ENCODE measurements around the gene PTPN4. TPM values are rescaled to one million over a fixed set of nuclear protein-coding genes. Genes with fewer than 3 reads are reported as not detected.

The PTPN4 gene
- total and polyA plus RNA-seq, 9 donors = 3.4 to 45.7 (median 35.2) TPM

GRCh38 chr2:119735565-119735964 is 24.2 kb upstream of the PTPN4 start:
- intact Hi-C loops (cut with DNase I) = no loop called here
- Histone ChIP-seq H3K9me3 (no peaks in the 10 kb centered on the region), H3K36me3 (no peaks in the 10 kb centered on the region), H3K27me3 (no peaks in the 10 kb centered on the region), H3K4me3 (no peak overlapping the region), H3K4me1 (ENCODE audit: insufficient read depth) (no peaks in the 10 kb centered on the region), H3K27ac (no peak overlapping the region)
- WGBS, 3 donors = 88 to 95% (median 92%) methylated on average over 8 of the region's 8 CpGs
- no peak for TF ChIP-seq CTCF (IDR thresholded peaks at IDR 0.05)
- TF ChIP-seq EP300 (IDR thresholded peaks at IDR 0.05) = no peak
- no peak for TF ChIP-seq POLR2A (IDR thresholded peaks at IDR 0.05)
- no peak for DNase-seq

GRCh38 chr2:119736021-119736420 is 23.7 kb upstream of the PTPN4 start:
- no peak overlapping the region for H3K4me3 ChIP-seq
- no peaks in the 10 kb centered on the region for H3K9me3 ChIP-seq
- no peaks in the 10 kb centered on the region for H3K27me3 ChIP-seq
- H3K4me1 ChIP-seq (ENCODE audit: insufficient read depth) = no peaks in the 10 kb centered on the region
- H3K36me3 ChIP-seq = no peaks in the 10 kb centered on the region
- TF ChIP-seq EP300 (IDR thresholded peaks at IDR 0.05) (no peak), CTCF (IDR thresholded peaks at IDR 0.05) (no peak), POLR2A (IDR thresholded peaks at IDR 0.05) (no peak)
- H3K27ac ChIP-seq = no peak overlapping the region
- DNase-seq = no peak
- intact Hi-C loops (cut with DNase I) = no loop called here
- 35 to 53% (median 36%) methylated on average over 5 of the region's 5 CpGs for WGBS, 3 donors

- H3K27ac ChIP-seq = no peak overlapping the region
- DNase-seq = no peak
- no peak overlapping the region for H3K4me3 ChIP-seq
- intact Hi-C loops (cut with DNase I) = no loop called here
- TF ChIP-seq CTCF (IDR thresholded peaks at IDR 0.05) = no peak
- no peak for TF ChIP-seq POLR2A (IDR thresholded peaks at IDR 0.05)
- TF ChIP-seq EP300 (IDR thresholded peaks at IDR 0.05) = no peak
- H3K4me1 ChIP-seq (ENCODE audit: insufficient read depth) = no peaks in the 10 kb centered on the region
- H3K27me3 ChIP-seq = no peaks in the 10 kb centered on the region
- WGBS, 3 donors = 66 to 81% (median 76%) methylated on average over 3 of the region's 3 CpGs
- no peaks in the 10 kb centered on the region for H3K9me3 ChIP-seq
- H3K36me3 ChIP-seq = no peaks in the 10 kb centered on the region
Observed at GRCh38 chr2:119739580-119740255, 20.0 kb upstream of the PTPN4 start.

GRCh38 chr2:119741001-119741400 is 18.7 kb upstream of the PTPN4 start:
- Histone ChIP-seq H3K4me1 (ENCODE audit: insufficient read depth) (no peaks in the 10 kb centered on the region), H3K4me3 (no peak overlapping the region), H3K27me3 (no peaks in the 10 kb centered on the region), H3K9me3 (no peaks in the 10 kb centered on the region), H3K27ac (no peak overlapping the region), H3K36me3 (no peaks in the 10 kb centered on the region)
- TF ChIP-seq EP300 (IDR thresholded peaks at IDR 0.05) = no peak
- TF ChIP-seq CTCF (IDR thresholded peaks at IDR 0.05) = no peak
- no peak for TF ChIP-seq POLR2A (IDR thresholded peaks at IDR 0.05)
- 88 to 90% (median 90%) methylated on average over 3 of the region's 3 CpGs for WGBS, 3 donors
- intact Hi-C loops (cut with DNase I) = no loop called here
- no peak for DNase-seq

Measured in ovary (tissue), 9 donors.